ENCODE data around the gene EIPR1. TPM values are rescaled to one million over a fixed set of nuclear protein-coding genes. Genes with fewer than 3 reads are reported as not detected.

The EIPR1 gene
- total RNA-seq, 2 experiments from 2014 or later, result 38.2 to 40.5 TPM

DNA sequence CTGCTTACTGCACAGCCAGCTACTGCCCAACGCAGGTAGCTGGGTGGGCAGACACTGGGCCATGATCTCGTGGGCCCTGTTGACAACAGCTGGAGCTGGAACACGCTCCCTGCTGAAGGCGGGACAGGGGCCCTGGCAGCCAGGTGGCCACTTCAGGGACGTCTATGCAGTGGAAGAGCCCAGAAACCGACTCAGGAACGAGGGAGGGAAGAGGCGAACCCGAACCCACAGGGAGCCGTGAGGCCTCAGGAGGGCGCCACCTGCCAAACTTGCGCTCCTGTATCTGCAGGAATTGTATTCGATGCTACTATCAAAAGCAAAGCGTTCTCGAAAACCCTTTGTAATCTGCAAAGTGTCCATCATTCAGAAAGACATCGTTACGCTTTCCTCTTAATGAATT, 198.4 kb downstream of the EIPR1 start:
- ChIA-PET POLR2A (no interaction called here), CTCF (interaction anchor here (0.5 to 1.6 kb wide), 3 partner anchors 17 to 124 kb away, joined by 3 read pairs; no protein-coding TSS in a partner anchor)
- peak; percentile 37 for DNase-seq
- H3K4me3 Mint-ChIP-seq, result no peak overlapping the region
- intact Hi-C loops (cut with micrococcal nuclease), result loop anchor here (1.0 kb wide), 1 partner anchor 124 kb away; no protein-coding TSS in a partner anchor
- peaks cover 8% of the 10 kb centered on the region for H3K36me3 Mint-ChIP-seq
- no peaks in the 10 kb centered on the region for H3K27me3 Mint-ChIP-seq
- no peaks in the 10 kb centered on the region for H3K9me3 Mint-ChIP-seq
- no peak overlapping the region for H3K27ac Mint-ChIP-seq
- no peaks in the 10 kb centered on the region for H3K4me1 Mint-ChIP-seq (ENCODE audit: low read depth)

DNA sequence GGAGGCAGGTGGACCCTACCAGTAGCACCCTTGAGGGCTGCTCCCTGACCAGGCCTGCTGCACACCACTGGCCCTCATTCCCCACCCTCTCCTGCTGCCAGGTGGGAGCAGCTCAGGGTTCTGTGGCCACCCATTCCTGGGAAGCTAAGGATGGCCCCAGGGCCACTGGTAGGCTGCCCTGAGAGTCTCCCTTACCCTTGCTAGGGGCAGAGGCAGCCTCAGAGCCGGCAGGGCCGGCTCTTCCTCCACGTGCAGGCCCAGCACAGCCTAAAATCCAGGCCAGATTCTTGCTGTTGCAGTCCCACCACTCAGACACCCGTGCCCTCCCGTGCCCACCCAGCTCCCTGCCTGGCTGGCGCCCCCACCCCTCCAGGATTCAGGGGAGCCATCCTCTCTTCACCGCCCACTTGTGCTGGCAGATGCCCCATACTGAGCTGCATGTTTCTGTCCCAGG, 199.0 kb downstream of the EIPR1 start:
- Mint-ChIP-seq H3K9me3 (no peaks in the 10 kb centered on the region), H3K27ac (no peak overlapping the region), H3K27me3 (no peaks in the 10 kb centered on the region), H3K4me3 (no peak overlapping the region), H3K36me3 (peaks cover 8% of the 10 kb centered on the region), H3K4me1 (ENCODE audit: low read depth) (no peaks in the 10 kb centered on the region)
- DNase-seq, result no peak
- POLR2A ChIA-PET, result no interaction called here
- intact Hi-C loops (cut with micrococcal nuclease), result loop anchor here (1.0 kb wide), 1 partner anchor 125 kb away; no protein-coding TSS in a partner anchor
- CTCF ChIA-PET, result interaction anchor here (0.5 to 1.6 kb wide), 3 partner anchors 18 to 124 kb away, joined by 3 read pairs; no protein-coding TSS in a partner anchor

GRCh38 chr2:3177891-3178577, 199.6 kb downstream of the EIPR1 start:
- Mint-ChIP-seq H3K9me3 (no peaks in the 10 kb centered on the region), H3K27me3 (no peaks in the 10 kb centered on the region), H3K36me3 (peaks cover 12% of the 10 kb centered on the region), H3K4me3 (no peak overlapping the region), H3K27ac (no peak overlapping the region), H3K4me1 (ENCODE audit: low read depth) (no peaks in the 10 kb centered on the region)
- ChIA-PET POLR2A (no interaction called here), CTCF (interaction anchor here (0.8 to 1.6 kb wide), 2 partner anchors 18 to 125 kb away, joined by 3 read pairs; no protein-coding TSS in a partner anchor)
- no peak for DNase-seq
- intact Hi-C loops (cut with micrococcal nuclease), result no loop called here

DNA sequence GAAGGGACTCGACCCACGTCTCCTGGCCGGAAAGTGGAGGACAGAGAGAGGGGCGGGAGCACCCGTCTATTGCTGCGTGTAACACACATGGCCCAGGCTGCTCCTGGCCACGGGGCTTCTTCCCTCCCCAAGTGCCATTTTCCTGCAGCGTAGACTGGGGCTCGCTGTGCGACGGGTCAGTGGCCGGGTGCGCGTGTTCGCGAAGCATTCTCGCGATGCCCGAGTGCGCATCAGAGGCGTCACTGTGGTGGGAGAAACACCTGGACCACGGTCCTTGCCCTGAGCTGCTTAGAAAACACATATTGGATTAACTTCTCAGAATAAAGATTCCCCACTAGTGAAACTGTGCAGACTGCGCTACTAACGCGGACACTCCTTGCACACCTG, 200.8 kb downstream of the EIPR1 start:
- Mint-ChIP-seq H3K36me3 (peaks cover 17% of the 10 kb centered on the region), H3K27ac (no peak overlapping the region), H3K9me3 (no peaks in the 10 kb centered on the region), H3K4me1 (ENCODE audit: low read depth) (no peaks in the 10 kb centered on the region), H3K4me3 (no peak overlapping the region), H3K27me3 (no peaks in the 10 kb centered on the region)
- ChIA-PET POLR2A (no interaction called here), CTCF (no interaction called here)
- intact Hi-C loops (cut with micrococcal nuclease), result no loop called here
- no peak for DNase-seq

GRCh38 chr2:3176071-3176868, 201.3 kb downstream of the EIPR1 start:
- DNase-seq, result no peak
- peaks cover 19% of the 10 kb centered on the region for H3K36me3 Mint-ChIP-seq
- POLR2A ChIA-PET, result no interaction called here
- no peak overlapping the region for H3K27ac Mint-ChIP-seq
- no peaks in the 10 kb centered on the region for H3K9me3 Mint-ChIP-seq
- H3K27me3 Mint-ChIP-seq, result no peaks in the 10 kb centered on the region
- intact Hi-C loops (cut with micrococcal nuclease), result no loop called here
- CTCF ChIA-PET, result no interaction called here
- no peak overlapping the region for H3K4me3 Mint-ChIP-seq
- H3K4me1 Mint-ChIP-seq (ENCODE audit: low read depth), result no peaks in the 10 kb centered on the region

- DNase-seq, result no peak
- Mint-ChIP-seq H3K4me1 (ENCODE audit: low read depth) (no peaks in the 10 kb centered on the region), H3K4me3 (no peak overlapping the region), H3K27me3 (no peaks in the 10 kb centered on the region), H3K27ac (no peak overlapping the region), H3K9me3 (no peaks in the 10 kb centered on the region), H3K36me3 (peaks cover 23% of the 10 kb centered on the region)
- intact Hi-C loops (cut with micrococcal nuclease), result no loop called here
- ChIA-PET CTCF (no interaction called here), POLR2A (no interaction called here)
These were observed 202.1 kb downstream of the EIPR1 start for GRCh38 chr2:3175568-3175955.

- no peaks in the 10 kb centered on the region for H3K4me1 Mint-ChIP-seq (ENCODE audit: low read depth)
- DNase-seq, result no peak
- no peak overlapping the region for H3K4me3 Mint-ChIP-seq
- no peak overlapping the region for H3K27ac Mint-ChIP-seq
- intact Hi-C loops (cut with micrococcal nuclease), result no loop called here
- ChIA-PET CTCF (no interaction called here), POLR2A (no interaction called here)
- H3K9me3 Mint-ChIP-seq, result no peaks in the 10 kb centered on the region
- H3K36me3 Mint-ChIP-seq, result peaks cover 23% of the 10 kb centered on the region
- no peaks in the 10 kb centered on the region for H3K27me3 Mint-ChIP-seq
These were observed 202.7 kb downstream of the EIPR1 start for GRCh38 chr2:3174626-3175567.

- Mint-ChIP-seq H3K36me3 (peaks cover 25% of the 10 kb centered on the region), H3K27ac (no peak overlapping the region), H3K9me3 (no peaks in the 10 kb centered on the region), H3K4me3 (no peak overlapping the region), H3K4me1 (ENCODE audit: low read depth) (no peaks in the 10 kb centered on the region), H3K27me3 (no peaks in the 10 kb centered on the region)
- intact Hi-C loops (cut with micrococcal nuclease), result no loop called here
- no peak for DNase-seq
- CTCF ChIA-PET, result no interaction called here
- POLR2A ChIA-PET, result no interaction called here
These were observed 204.6 kb downstream of the EIPR1 start for GRCh38 chr2:3173031-3173430.

DNA sequence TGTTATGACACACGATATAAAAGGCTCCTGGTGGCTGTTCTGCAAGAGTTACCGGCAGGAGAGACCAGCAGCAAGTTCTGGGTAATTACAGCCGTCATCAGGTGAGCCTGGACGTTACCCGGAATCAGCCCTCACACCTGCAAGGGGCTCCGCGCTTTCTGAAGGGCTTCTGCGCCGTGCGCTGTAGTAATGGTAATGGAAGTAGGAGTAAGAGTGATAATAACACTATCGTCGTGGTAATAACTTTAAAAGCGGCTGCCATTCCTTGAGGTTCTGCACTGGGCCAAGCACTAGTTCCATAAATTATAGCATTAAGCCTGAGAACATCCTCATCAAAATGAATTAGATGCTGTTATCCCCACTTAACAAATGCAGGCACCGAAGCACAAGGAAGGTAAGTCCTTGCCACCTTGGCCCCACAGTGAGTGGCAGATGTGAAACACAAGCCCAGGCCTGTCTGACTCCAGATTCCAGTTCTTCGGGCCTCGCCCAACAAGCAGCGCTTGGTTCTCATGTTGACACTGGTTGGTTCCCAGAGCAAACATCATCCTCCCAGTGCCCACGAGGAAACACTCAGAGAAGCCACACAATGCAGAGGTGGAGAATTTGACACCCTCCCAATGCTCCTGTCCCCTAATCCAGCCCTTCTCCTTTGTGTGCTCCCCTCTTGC, 205.2 kb downstream of the EIPR1 start:
- Mint-ChIP-seq H3K4me3 (no peak overlapping the region), H3K9me3 (no peaks in the 10 kb centered on the region), H3K27me3 (no peaks in the 10 kb centered on the region), H3K4me1 (ENCODE audit: low read depth) (no peaks in the 10 kb centered on the region), H3K27ac (no peak overlapping the region), H3K36me3 (peaks cover 24% of the 10 kb centered on the region)
- ChIA-PET POLR2A (no interaction called here), CTCF (no interaction called here)
- no peak for DNase-seq
- intact Hi-C loops (cut with micrococcal nuclease), result no loop called here

- Mint-ChIP-seq H3K4me1 (ENCODE audit: low read depth) (no peaks in the 10 kb centered on the region), H3K9me3 (no peaks in the 10 kb centered on the region), H3K27me3 (no peaks in the 10 kb centered on the region), H3K36me3 (peaks cover 26% of the 10 kb centered on the region), H3K27ac (no peak overlapping the region), H3K4me3 (no peak overlapping the region)
- ChIA-PET CTCF (no interaction called here), POLR2A (no interaction called here)
- intact Hi-C loops (cut with micrococcal nuclease), result no loop called here
- no peak for DNase-seq
These were observed 205.9 kb downstream of the EIPR1 start for GRCh38 chr2:3171564-3172264.

- intact Hi-C loops (cut with micrococcal nuclease), result no loop called here
- H3K4me1 Mint-ChIP-seq (ENCODE audit: low read depth), result no peaks in the 10 kb centered on the region
- H3K9me3 Mint-ChIP-seq, result peaks cover 2% of the 10 kb centered on the region
- no peak overlapping the region for H3K27ac Mint-ChIP-seq
- no peak overlapping the region for H3K4me3 Mint-ChIP-seq
- DNase-seq, result no peak
- CTCF ChIA-PET, result no interaction called here
- POLR2A ChIA-PET, result no interaction called here
- no peaks in the 10 kb centered on the region for H3K27me3 Mint-ChIP-seq
- peaks cover 31% of the 10 kb centered on the region for H3K36me3 Mint-ChIP-seq
These were observed 206.7 kb downstream of the EIPR1 start for GRCh38 chr2:3170792-3171455.

Data from activated CD4-positive, alpha-beta memory T cell treated with anti-CD3 and anti-CD28 coated beads for 36 hours (primary cell).